Activated CD4-positive, alpha-beta memory T cell treated with anti-CD3 and anti-CD28 coated beads for 36 hours (primary cell): ENCODE results near the gene RBMS1. TPM values are rescaled to one million over a fixed set of nuclear protein-coding genes. Genes with fewer than 3 reads are reported as not detected.

Experiments
- CTCF ChIA-PET: fragments of 350-600 bp; sonication (Branson Sonifier 250); formaldehyde crosslinking; loops from one replicate; lab custom pipeline; 2021; ENCODE audit warnings: antibody characterized with exemption, inconsistent platforms; lab: Charles Lee
- POLR2A ChIA-PET: fragments of 350-600 bp; sonication (Branson Sonifier 250); formaldehyde crosslinking; loops from one replicate; lab custom pipeline; 2021; ENCODE audit warnings: antibody characterized with exemption; lab: Charles Lee
- DNase-seq: peaks from one replicate; pipeline ENCODE4 v3.0.0-alpha.2; 2020
- H3K27ac Mint-ChIP-seq: one replicate; pipeline ENCODE4 v1.8.0; 2021; ENCODE audit warnings: mixed read lengths
- H3K27me3 Mint-ChIP-seq: one replicate; pipeline ENCODE4 v1.8.0; 2021; ENCODE audit warnings: mixed read lengths
- H3K36me3 Mint-ChIP-seq: one replicate; pipeline ENCODE4 v1.8.0; 2021; ENCODE audit warnings: mixed read lengths
- H3K4me1 Mint-ChIP-seq: one replicate; pipeline ENCODE4 v1.8.0; 2021; ENCODE audit warnings: low read depth, mixed read lengths
- H3K4me3 Mint-ChIP-seq: one replicate; pipeline ENCODE4 v1.8.0; 2021; ENCODE audit warnings: mild to moderate bottlenecking, mixed read lengths
- H3K9me3 Mint-ChIP-seq: one replicate; pipeline ENCODE4 v1.8.0; 2021; ENCODE audit warnings: mixed read lengths
- intact Hi-C: fragments of 100-400 bp; cut with micrococcal nuclease; formaldehyde crosslinking; loops from one replicate; pipeline ENCODE4 v1.15.1; 2023
- total RNA-seq, 2 experiments: library from RNA; stranded (reverse); gene quantifications; one replicate each; pipeline ENCODE4 v1.2.3, GENCODE V29; 2021

RBMS1 gene
- total RNA-seq, 2 experiments from 2014 or later, result 37.9 to 40.0 TPM

DNA sequence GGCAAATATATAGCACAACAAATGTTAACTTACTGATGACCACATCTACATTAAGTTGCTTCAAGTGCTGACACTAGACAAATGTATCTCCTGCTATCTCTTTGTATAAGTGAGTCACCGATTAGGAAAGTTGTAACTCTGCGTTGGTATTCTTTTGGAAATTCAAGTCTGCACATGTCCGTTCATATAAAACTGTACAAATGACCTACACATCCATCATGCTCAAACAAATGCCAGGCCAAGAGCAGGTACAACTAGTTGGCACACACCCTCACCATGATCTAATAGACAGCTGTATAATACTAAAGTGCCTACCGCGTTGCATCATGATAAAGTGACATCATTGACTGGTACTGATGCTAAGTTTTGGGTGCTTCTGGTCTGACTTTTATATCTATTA lies 141.1 kb downstream of the RBMS1 start:
- no peak for DNase-seq
- intact Hi-C loops, result loop anchor here (1.0 to 5.0 kb wide), 2 partner anchors 18 to 565 kb away; no protein-coding TSS in a partner anchor
- H3K9me3 Mint-ChIP-seq, result peaks cover 6% of the 10 kb centered on the region
- no peak overlapping the region for H3K4me3 Mint-ChIP-seq
- no peak overlapping the region for H3K27ac Mint-ChIP-seq
- ChIA-PET CTCF (interaction anchor here (1.2 to 2.5 kb wide), 12 partner anchors 15 to 712 kb away, joined by 3 to 14 read pairs (median 5); no protein-coding TSS in a partner anchor), POLR2A (interaction anchor here (1.1 kb wide), 1 partner anchor 11 kb away, joined by 3 read pairs; no protein-coding TSS in a partner anchor)
- H3K27me3 Mint-ChIP-seq, result no peaks in the 10 kb centered on the region
- peaks cover 64% of the 10 kb centered on the region for H3K4me1 Mint-ChIP-seq
- peaks cover 14% of the 10 kb centered on the region for H3K36me3 Mint-ChIP-seq

DNA sequence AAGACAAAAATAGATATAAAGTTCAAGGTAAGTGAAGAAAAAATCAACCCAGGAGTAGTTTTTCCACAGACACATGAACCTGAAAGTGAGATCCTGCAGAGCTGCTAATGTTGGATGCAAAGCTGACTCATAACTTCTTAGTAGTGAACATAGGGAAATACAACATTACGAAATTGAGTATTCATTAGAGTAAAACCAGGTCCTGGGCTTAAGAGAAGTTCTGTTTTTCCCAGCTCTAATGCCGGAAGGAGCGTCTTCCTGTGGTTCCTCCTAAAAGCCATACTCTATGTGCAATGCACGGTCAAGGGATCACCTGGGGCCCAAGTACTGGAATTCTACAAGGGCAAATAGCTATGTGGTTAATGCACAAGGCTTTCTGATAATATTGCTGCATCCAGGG lies 141.7 kb downstream of the RBMS1 start:
- no peak overlapping the region for H3K4me3 Mint-ChIP-seq
- H3K27ac Mint-ChIP-seq, result no peak overlapping the region
- ChIA-PET CTCF (interaction anchor here (1.2 to 2.5 kb wide), 6 partner anchors 28 to 712 kb away, joined by 3 to 14 read pairs (median 5); no protein-coding TSS in a partner anchor), POLR2A (no interaction called here)
- intact Hi-C loops, result loop anchor here (1.0 to 5.0 kb wide), 2 partner anchors 18 to 565 kb away; no protein-coding TSS in a partner anchor
- no peak for DNase-seq
- H3K9me3 Mint-ChIP-seq, result peaks cover 5% of the 10 kb centered on the region
- no peaks in the 10 kb centered on the region for H3K27me3 Mint-ChIP-seq
- peaks cover 69% of the 10 kb centered on the region for H3K4me1 Mint-ChIP-seq
- H3K36me3 Mint-ChIP-seq, result peaks cover 10% of the 10 kb centered on the region

DNA sequence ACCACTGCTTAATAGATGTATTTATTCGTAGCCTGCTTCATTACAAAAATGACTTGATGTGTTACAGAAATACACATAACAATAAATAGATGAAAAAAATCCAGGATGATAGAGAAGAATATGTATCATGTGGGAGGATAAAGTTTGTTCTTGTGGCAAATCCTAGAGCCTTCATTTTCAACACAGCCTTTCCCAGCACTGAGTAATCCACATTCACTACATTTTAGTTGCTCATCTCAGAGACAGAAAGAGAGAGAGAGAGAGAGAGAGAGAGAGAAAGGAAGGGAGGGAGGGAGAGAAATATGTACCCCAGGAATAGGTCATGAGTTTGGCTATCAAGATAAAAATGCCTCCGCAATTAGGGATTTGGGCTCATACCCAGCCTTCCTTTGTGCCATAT lies 144.3 kb downstream of the RBMS1 start:
- H3K4me3 Mint-ChIP-seq, result no peak overlapping the region
- POLR2A ChIA-PET, result no interaction called here
- no peak overlapping the region for H3K27ac Mint-ChIP-seq
- no peaks in the 10 kb centered on the region for H3K9me3 Mint-ChIP-seq
- H3K27me3 Mint-ChIP-seq, result no peaks in the 10 kb centered on the region
- DNase-seq, result no peak
- intact Hi-C loops, result no loop called here
- peaks cover 2% of the 10 kb centered on the region for H3K36me3 Mint-ChIP-seq
- CTCF ChIA-PET, result no interaction called here
- H3K4me1 Mint-ChIP-seq, result peaks cover 74% of the 10 kb centered on the region

DNA sequence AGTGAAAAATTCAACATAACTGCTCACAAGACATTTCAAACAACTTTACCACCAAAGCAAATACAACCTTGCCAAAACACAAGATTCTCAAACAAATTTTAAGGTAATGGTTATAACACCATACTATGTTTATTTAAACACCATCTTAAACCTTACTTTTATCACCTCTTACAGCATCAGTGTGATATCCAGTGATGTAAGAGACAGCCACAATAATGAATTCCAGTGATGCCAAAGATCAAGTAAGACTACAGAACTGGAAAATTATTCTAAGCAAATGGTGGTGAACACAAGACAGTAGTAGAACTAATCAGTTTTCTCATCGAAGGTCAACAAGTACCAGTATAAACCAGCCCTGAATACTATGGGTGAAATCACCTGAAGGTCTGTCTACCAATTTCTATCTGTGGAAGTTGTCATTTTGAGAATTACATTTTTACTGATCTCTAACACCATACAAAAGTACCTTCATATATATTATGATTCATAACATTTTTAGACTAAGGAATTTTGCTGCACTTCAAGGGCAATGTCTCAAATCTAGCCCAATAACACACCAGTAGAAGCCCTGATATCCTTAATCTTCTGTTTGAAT lies 146.2 kb downstream of the RBMS1 start:
- ChIA-PET POLR2A (no interaction called here), CTCF (interaction anchor here (1.3 kb wide), 1 partner anchor 82 kb away, joined by 3 read pairs; no protein-coding TSS in a partner anchor)
- intact Hi-C loops, result no loop called here
- Mint-ChIP-seq H3K4me1 (peaks cover 71% of the 10 kb centered on the region), H3K9me3 (no peaks in the 10 kb centered on the region), H3K4me3 (no peak overlapping the region), H3K27ac (no peak overlapping the region), H3K36me3 (peaks cover 2% of the 10 kb centered on the region), H3K27me3 (no peaks in the 10 kb centered on the region)
- no peak for DNase-seq

DNA sequence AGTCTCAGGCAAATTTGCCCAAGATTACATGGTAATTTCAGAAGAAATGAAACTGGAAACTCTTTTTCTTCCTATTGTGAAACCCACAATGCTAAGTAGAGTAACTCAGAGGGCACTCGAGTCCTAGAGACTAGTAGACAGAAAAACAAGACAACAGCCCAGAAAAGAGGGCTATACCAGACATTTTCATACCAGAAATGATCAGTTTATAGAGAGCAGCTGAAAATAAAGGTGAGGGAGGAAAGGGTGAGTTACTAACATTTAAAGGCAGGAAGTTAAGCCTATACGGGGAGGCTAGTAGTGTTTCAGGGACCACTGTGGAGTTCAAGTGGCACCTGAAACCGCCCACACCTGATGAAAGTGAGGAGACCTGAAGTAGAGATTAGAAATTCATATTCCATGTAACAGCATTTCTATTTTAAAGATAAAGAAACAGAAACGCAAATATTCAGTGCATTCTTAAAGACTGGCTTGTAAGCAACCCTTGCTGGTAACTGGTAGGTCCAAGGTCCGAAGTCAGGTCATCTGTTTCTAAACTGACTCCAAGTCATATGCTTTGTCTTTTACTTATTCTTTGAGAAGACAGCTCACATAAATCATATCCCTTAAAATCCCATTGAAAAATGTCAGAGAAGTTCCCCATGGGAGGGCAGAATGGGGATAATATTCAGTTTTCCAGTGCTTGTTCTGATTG lies 148.4 kb downstream of the RBMS1 start:
- ChIA-PET CTCF (interaction anchor here (1.4 kb wide), 1 partner anchor 63 kb away, joined by 4 read pairs; no protein-coding TSS in a partner anchor), POLR2A (interaction anchor here (1.1 kb wide), 1 partner anchor 9 kb away, joined by 3 read pairs; no protein-coding TSS in a partner anchor)
- H3K4me3 Mint-ChIP-seq, result peak overlapping the region; percentile 50
- peak overlapping the region; percentile 67 for H3K27ac Mint-ChIP-seq
- intact Hi-C loops, result no loop called here
- H3K36me3 Mint-ChIP-seq, result peaks cover 2% of the 10 kb centered on the region
- H3K4me1 Mint-ChIP-seq, result peaks cover 68% of the 10 kb centered on the region
- H3K9me3 Mint-ChIP-seq, result no peaks in the 10 kb centered on the region
- no peak for DNase-seq
- H3K27me3 Mint-ChIP-seq, result no peaks in the 10 kb centered on the region

DNA sequence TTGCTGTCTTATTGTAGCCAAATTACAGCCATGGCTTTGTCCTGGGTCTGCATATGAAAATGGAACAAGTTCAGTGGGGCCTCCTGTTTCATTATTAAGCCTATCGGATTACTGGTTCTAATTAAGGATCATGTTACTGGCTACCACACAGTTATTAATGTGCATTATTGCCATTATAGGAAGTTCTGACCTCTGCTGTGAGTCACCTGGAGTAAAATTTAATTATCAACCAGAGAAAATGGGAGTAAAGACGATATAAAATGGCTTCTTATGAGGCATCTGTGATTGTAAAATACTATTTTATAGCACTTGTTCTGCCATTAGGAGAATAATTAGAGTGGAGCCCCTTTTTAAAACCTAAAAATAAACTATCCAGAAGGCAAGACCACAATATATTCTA lies 150.2 kb downstream of the RBMS1 start:
- intact Hi-C loops, result no loop called here
- Mint-ChIP-seq H3K9me3 (no peaks in the 10 kb centered on the region), H3K4me3 (no peak overlapping the region), H3K4me1 (peaks cover 72% of the 10 kb centered on the region), H3K27me3 (no peaks in the 10 kb centered on the region), H3K36me3 (no peaks in the 10 kb centered on the region), H3K27ac (no peak overlapping the region)
- no peak for DNase-seq
- ChIA-PET POLR2A (no interaction called here), CTCF (no interaction called here)

DNA sequence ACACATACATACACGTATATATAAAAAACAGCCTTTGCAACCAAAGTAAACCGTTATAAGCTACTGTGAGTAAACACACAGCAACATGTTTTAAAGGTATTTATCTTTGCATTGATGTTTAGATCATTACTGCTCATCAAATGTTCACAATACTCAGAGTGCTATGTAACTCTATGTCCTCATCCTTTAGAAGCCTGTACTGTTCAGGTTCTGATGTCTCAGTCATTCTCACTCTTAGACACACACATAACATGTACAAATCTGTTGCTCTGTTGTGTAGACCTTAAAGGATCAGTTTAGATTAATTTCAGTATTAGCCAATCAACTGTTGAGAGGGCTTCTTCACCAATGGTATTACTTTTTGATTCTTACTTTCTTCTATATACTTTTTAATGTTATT lies 153.9 kb downstream of the RBMS1 start:
- CTCF ChIA-PET, result no interaction called here
- H3K27me3 Mint-ChIP-seq, result no peaks in the 10 kb centered on the region

DNA sequence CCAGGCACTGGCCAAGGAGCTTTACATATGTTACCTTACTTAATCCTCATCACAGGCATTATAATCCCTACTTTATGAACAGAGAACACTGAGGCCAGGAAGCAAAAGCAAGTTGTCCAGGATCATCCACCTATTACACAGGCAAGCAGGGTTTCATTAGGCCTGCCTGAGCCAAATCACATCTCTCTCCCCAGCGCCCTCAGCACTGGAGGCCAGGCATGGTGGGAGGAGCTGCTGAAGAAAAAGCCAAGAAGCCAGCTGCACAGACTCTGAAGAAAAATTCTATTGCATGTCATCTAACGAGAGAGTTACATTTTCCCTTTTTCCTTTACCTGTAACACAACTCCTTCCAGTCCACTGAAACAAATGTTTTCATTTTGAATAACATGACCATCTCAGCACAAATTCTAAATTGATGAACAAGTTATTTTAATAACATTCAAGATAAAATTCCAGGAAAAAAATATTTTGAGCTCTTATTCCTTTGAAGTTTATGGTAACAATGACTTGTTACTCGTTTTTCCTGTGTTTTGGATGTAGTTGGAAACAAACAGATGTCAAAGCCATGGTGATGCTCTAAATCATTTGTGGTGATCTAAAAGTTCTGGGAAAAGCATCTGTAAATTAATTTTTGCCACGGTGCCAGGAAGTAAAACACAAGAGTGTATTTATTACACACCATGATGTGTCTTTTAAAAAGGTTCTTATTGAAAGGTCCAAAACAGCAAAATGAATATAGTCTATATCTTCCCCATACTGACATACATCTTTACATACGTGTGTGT lies 154.5 kb downstream of the RBMS1 start:
- DNase-seq, result no peak
- H3K27ac Mint-ChIP-seq, result no peak overlapping the region
- intact Hi-C loops, result no loop called here
- peaks cover 65% of the 10 kb centered on the region for H3K4me1 Mint-ChIP-seq
- H3K9me3 Mint-ChIP-seq, result no peaks in the 10 kb centered on the region
- H3K36me3 Mint-ChIP-seq, result no peaks in the 10 kb centered on the region
- no peak overlapping the region for H3K4me3 Mint-ChIP-seq
- POLR2A ChIA-PET, result interaction anchor here (0.6 kb wide), 1 partner anchor 14 kb away, joined by 3 read pairs; no protein-coding TSS in a partner anchor
- no peaks in the 10 kb centered on the region for H3K27me3 Mint-ChIP-seq
- CTCF ChIA-PET, result no interaction called here

More for the DNA sequence above, 153.9 kb downstream of the RBMS1 start:
- H3K4me3 Mint-ChIP-seq, result no peak overlapping the region
- H3K4me1 Mint-ChIP-seq, result peaks cover 65% of the 10 kb centered on the region
- intact Hi-C loops, result no loop called here
- no peak overlapping the region for H3K27ac Mint-ChIP-seq
- POLR2A ChIA-PET, result no interaction called here
- no peaks in the 10 kb centered on the region for H3K9me3 Mint-ChIP-seq
- H3K36me3 Mint-ChIP-seq, result no peaks in the 10 kb centered on the region
- DNase-seq, result no peak

DNA sequence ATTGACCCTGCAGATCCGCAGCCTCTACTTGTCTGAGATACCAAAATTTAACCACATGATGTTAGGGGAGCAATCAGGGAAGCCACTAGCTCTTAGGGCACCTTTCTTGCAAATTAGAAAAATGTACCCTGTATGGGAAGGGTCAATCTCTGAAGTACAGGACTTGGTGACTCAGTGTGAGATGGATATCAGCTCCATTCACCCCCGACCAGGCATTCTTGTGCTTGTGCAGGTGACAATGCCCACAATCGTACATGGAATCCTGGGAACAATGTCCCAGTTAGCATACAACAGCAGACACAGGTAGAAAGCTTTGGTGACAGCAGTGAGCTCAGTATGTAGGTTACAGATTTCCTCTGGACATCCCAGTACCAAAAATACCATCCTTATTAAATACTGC lies 155.9 kb downstream of the RBMS1 start:
- ChIA-PET POLR2A (interaction anchor here (1.6 kb wide), 1 partner anchor 16 kb away, joined by 6 read pairs; no protein-coding TSS in a partner anchor), CTCF (interaction anchor here (0.6 to 1.6 kb wide), 5 partner anchors 13 to 92 kb away, joined by 3 to 6 read pairs (median 4); no protein-coding TSS in a partner anchor)
- no peaks in the 10 kb centered on the region for H3K27me3 Mint-ChIP-seq
- no peaks in the 10 kb centered on the region for H3K36me3 Mint-ChIP-seq
- peaks cover 69% of the 10 kb centered on the region for H3K4me1 Mint-ChIP-seq
- no peak overlapping the region for H3K4me3 Mint-ChIP-seq
- intact Hi-C loops, result no loop called here
- no peak overlapping the region for H3K27ac Mint-ChIP-seq
- no peak for DNase-seq
- H3K9me3 Mint-ChIP-seq, result no peaks in the 10 kb centered on the region

DNA sequence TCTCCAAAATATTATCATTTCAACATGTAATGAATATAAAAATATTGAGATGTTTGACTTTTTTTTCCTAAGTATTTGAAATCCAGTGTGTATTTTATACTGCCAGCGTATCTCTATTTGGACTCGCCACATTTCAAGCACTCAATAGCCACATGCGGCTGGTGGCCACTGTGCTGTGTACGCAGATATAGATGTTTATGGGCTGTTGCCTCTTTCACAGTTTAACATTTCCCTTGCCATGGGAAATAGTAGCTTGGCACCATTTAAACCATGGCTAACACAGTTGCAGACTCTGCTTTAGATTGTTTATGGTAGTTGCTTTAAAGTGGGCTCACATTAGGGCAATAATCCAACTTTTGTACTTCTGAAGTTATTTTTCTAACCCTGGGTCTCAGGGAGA lies 157.0 kb downstream of the RBMS1 start:
- Mint-ChIP-seq H3K27ac (no peak overlapping the region), H3K9me3 (no peaks in the 10 kb centered on the region), H3K4me1 (peaks cover 77% of the 10 kb centered on the region), H3K27me3 (no peaks in the 10 kb centered on the region), H3K36me3 (no peaks in the 10 kb centered on the region), H3K4me3 (no peak overlapping the region)
- no peak for DNase-seq
- CTCF ChIA-PET, result interaction anchor here (0.8 kb wide), 1 partner anchor 727 kb away, joined by 3 read pairs; no protein-coding TSS in a partner anchor
- intact Hi-C loops, result loop anchor here (1.0 kb wide), 1 partner anchor 8 kb away; no protein-coding TSS in a partner anchor
- POLR2A ChIA-PET, result interaction anchor here (1.2 to 1.6 kb wide), 2 partner anchors 8 to 14 kb away, joined by 3 to 6 read pairs; no protein-coding TSS in a partner anchor

DNA sequence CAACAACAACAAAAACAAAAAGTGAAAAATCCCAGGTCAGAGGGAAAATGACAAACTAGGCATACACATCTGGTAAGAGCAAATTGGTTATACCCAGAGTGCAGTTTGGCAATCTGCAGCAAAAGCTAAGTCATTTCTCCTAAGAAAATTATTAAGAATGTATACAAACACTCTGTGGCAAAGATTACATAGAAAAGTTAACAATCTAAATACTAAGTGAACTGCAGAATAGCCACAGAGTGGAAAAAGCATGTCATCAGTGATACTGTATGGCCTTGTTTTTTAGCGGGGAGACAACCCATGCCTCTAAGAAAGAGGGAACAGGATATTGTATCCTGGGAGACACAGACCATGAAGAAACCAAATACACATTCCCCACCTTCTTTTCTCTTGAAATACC lies 157.5 kb downstream of the RBMS1 start:
- peaks cover 78% of the 10 kb centered on the region for H3K4me1 Mint-ChIP-seq
- ChIA-PET POLR2A (interaction anchor here (1.2 to 1.8 kb wide), 3 partner anchors 8 to 69 kb away, joined by 3 to 6 read pairs (median 4); no protein-coding TSS in a partner anchor), CTCF (interaction anchor here (0.8 to 2.5 kb wide), 2 partner anchors 93 to 728 kb away, joined by 3 to 12 read pairs; no protein-coding TSS in a partner anchor)
- H3K36me3 Mint-ChIP-seq, result no peaks in the 10 kb centered on the region
- no peaks in the 10 kb centered on the region for H3K9me3 Mint-ChIP-seq
- no peaks in the 10 kb centered on the region for H3K27me3 Mint-ChIP-seq
- no peak for DNase-seq
- intact Hi-C loops, result loop anchor here (1.0 kb wide), 1 partner anchor 8 kb away; no protein-coding TSS in a partner anchor
- H3K4me3 Mint-ChIP-seq, result no peak overlapping the region
- peak overlapping the region; percentile 50 for H3K27ac Mint-ChIP-seq
